ENCODE results near the gene NAA25.

Gene NAA25

DNA sequence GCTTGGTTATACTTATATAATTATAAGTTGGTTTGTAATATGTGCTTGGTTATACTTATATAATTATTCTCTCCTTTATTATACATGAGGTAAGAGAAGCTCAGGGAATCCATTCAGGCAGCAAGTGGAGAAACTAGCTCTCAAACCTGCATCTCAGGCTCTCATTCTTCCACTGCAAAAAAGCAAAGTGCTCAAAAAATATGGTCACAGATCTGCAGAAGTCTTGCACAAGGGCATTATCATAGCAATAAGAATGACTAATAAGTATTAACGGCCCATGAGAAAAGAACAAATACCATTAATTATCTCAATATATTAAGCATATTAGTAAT, 16.3 kb upstream of the NAA25 start:
- TF ChIP-seq FOXP2 (optimal IDR thresholded peaks at IDR 0.05; ENCODE audit: borderline replicate concordance, extremely low read depth, extremely low read length, insufficient read depth), result no peak
- TF ChIP-seq, protein P1, sequence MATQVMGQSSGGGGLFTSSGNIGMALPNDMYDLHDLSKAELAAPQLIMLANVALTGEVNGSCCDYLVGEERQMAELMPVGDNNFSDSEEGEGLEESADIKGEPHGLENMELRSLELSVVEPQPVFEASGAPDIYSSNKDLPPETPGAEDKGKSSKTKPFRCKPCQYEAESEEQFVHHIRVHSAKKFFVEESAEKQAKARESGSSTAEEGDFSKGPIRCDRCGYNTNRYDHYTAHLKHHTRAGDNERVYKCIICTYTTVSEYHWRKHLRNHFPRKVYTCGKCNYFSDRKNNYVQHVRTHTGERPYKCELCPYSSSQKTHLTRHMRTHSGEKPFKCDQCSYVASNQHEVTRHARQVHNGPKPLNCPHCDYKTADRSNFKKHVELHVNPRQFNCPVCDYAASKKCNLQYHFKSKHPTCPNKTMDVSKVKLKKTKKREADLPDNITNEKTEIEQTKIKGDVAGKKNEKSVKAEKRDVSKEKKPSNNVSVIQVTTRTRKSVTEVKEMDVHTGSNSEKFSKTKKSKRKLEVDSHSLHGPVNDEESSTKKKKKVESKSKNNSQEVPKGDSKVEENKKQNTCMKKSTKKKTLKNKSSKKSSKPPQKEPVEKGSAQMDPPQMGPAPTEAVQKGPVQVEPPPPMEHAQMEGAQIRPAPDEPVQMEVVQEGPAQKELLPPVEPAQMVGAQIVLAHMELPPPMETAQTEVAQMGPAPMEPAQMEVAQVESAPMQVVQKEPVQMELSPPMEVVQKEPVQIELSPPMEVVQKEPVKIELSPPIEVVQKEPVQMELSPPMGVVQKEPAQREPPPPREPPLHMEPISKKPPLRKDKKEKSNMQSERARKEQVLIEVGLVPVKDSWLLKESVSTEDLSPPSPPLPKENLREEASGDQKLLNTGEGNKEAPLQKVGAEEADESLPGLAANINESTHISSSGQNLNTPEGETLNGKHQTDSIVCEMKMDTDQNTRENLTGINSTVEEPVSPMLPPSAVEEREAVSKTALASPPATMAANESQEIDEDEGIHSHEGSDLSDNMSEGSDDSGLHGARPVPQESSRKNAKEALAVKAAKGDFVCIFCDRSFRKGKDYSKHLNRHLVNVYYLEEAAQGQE (IDR thresholded peaks at IDR 0.05; ENCODE audit: insufficient read depth in 1 of 2, low read depth in 2 of 2, low read length in 2 of 2), result no peak
- no peak for TF ChIP-seq POLR2AphosphoS5 (IDR thresholded peaks at IDR 0.05; ENCODE audit: low read depth, low read length)
- no peak for TF ChIP-seq SIN3A (IDR thresholded peaks at IDR 0.05; ENCODE audit: borderline replicate concordance, insufficient read depth, low read length)
- TF ChIP-seq TAF1 (IDR thresholded peaks at IDR 0.05; ENCODE audit: borderline replicate concordance, insufficient read depth, low read length), result no peak

DNA sequence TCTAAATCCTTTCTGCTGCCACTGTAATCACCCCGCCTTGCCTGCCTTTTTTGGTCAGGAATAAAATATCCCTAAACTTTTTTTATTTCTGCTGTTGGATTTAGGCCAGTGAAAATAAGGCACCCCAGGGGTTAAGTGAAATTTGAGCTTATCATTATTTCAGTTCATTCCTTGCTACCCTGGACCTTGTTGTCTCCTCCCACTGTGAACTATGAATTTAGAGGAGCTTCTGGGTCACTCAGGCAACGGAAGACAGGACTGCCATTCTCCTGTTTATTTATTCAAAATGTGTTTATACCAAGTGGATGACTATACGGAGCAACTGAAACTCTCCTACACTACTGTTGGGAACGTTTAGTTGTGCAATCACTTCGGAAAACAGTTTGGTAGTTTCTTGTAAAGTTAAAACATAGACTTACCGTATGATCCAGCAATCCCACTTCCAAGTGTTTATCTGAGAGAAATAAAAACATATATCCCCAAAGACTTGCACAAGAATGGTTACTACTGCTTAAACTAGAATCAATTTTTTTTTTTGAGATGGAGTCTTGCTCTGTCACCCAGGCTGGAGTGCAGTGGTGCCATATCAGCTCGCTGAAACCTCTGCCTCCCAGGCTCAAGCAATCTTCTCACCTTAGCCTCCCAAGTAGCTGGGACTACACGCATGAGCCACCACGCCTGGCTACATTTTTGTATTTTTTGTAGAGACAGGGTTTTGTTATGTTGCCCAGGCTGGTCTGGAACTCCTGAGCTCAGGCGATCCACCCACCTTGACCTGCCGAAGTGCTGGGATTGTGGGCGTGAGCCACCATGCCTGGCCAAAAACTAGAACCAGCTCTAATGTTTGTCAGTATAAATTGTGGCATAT, 14.5 kb upstream of the NAA25 start:
- TF ChIP-seq, protein P1 (IDR thresholded peaks at IDR 0.05; ENCODE audit: insufficient read depth in 1 of 2, low read depth in 2 of 2, low read length in 2 of 2), result no peak
- TF ChIP-seq SIN3A (IDR thresholded peaks at IDR 0.05; ENCODE audit: borderline replicate concordance, insufficient read depth, low read length) (no peak), FOXP2 (optimal IDR thresholded peaks at IDR 0.05; ENCODE audit: borderline replicate concordance, extremely low read depth, extremely low read length, insufficient read depth) (no peak), TAF1 (IDR thresholded peaks at IDR 0.05; ENCODE audit: borderline replicate concordance, insufficient read depth, low read length) (no peak), POLR2AphosphoS5 (IDR thresholded peaks at IDR 0.05; ENCODE audit: low read depth, low read length) (no peak)

DNA sequence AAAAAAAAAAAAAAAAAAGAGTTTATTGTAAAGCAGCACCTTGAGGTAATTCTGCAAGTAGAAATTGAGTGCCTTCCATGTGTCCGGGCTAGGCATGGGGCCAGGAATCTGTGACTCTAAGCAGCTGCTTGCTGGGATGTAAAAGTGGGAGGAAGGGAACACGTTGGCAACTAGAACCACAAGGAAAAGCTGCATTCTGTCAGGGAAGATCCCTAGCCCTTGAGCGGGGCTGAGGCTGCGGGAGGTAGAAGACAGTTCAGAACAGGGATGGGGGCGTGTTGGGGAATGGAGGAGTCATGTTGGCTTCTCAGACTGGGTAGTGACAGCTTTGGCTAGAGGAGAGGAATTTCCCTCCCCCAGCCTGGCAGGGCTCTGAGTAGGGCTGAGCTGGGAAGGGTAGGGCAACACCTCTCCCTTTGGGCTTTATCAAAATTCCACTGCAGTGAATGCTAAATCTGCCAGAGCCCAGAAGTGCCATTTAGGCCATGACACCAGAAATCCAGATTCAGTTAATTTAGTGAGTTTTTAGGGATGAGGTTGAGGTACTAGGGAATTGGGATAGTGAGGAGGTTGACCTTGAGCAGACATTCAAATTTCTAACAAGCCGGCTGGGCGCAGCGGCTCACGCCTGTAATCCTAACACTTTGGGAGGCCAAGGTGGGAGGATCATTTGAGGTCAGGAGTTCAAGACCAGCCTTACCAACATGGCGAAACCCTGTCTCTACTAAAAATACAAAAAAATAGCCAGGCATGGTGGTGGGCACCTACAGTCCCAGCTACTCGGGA, 13.4 kb upstream of the NAA25 start:
- TF ChIP-seq SIN3A (IDR thresholded peaks at IDR 0.05; ENCODE audit: borderline replicate concordance, insufficient read depth, low read length) (no peak), TAF1 (IDR thresholded peaks at IDR 0.05; ENCODE audit: borderline replicate concordance, insufficient read depth, low read length) (no peak), FOXP2 (optimal IDR thresholded peaks at IDR 0.05; ENCODE audit: borderline replicate concordance, extremely low read depth, extremely low read length, insufficient read depth) (no peak)
- TF ChIP-seq, protein P1 (IDR thresholded peaks at IDR 0.05; ENCODE audit: insufficient read depth in 1 of 2, low read depth in 2 of 2, low read length in 2 of 2), result no peak

DNA sequence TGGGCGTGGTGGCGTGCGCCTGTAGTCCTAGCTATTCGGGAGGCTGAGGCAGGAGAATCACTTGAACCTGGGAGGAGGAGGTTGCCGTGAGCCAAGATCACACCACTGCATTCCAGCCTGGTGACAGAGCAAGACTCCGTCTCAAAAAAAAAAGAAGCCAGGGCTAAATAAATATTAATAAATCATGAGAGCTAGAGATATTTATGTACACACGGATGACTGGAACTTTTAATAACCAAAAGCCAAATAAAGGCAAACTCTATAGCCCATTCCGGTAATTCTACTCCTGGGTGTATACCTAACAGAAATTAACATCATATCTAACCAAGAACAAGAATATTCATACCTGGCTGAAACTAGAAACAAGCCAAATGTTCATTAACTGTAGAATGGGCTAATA, 9.1 kb upstream of the NAA25 start:
- TF ChIP-seq, protein P1 (IDR thresholded peaks at IDR 0.05; ENCODE audit: insufficient read depth in 1 of 2, low read depth in 2 of 2, low read length in 2 of 2), result no peak
- TF ChIP-seq TAF1 (IDR thresholded peaks at IDR 0.05; ENCODE audit: borderline replicate concordance, insufficient read depth, low read length), result no peak
- no peak for TF ChIP-seq POLR2AphosphoS5 (IDR thresholded peaks at IDR 0.05; ENCODE audit: low read depth, low read length)
- no peak for TF ChIP-seq SIN3A (IDR thresholded peaks at IDR 0.05; ENCODE audit: borderline replicate concordance, insufficient read depth, low read length)
- no peak for TF ChIP-seq FOXP2 (optimal IDR thresholded peaks at IDR 0.05; ENCODE audit: borderline replicate concordance, extremely low read depth, extremely low read length, insufficient read depth)
